ENCODE measurements around the gene ADARB1. TPM values are rescaled to one million over a fixed set of nuclear protein-coding genes. Genes with fewer than 3 reads are reported as not detected.

ADARB1 gene
- total RNA-seq, 4 donors from 2014 or later, result 12.1 to 32.4 (median 14.4) TPM

GRCh38 chr21:45135122-45135521 is 60.7 kb downstream of the ADARB1 start:
- TF ChIP-seq, protein P1, sequence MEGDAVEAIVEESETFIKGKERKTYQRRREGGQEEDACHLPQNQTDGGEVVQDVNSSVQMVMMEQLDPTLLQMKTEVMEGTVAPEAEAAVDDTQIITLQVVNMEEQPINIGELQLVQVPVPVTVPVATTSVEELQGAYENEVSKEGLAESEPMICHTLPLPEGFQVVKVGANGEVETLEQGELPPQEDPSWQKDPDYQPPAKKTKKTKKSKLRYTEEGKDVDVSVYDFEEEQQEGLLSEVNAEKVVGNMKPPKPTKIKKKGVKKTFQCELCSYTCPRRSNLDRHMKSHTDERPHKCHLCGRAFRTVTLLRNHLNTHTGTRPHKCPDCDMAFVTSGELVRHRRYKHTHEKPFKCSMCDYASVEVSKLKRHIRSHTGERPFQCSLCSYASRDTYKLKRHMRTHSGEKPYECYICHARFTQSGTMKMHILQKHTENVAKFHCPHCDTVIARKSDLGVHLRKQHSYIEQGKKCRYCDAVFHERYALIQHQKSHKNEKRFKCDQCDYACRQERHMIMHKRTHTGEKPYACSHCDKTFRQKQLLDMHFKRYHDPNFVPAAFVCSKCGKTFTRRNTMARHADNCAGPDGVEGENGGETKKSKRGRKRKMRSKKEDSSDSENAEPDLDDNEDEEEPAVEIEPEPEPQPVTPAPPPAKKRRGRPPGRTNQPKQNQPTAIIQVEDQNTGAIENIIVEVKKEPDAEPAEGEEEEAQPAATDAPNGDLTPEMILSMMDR (IDR thresholded peaks at IDR 0.05; ENCODE audit: low read depth), result no peak

DNA sequence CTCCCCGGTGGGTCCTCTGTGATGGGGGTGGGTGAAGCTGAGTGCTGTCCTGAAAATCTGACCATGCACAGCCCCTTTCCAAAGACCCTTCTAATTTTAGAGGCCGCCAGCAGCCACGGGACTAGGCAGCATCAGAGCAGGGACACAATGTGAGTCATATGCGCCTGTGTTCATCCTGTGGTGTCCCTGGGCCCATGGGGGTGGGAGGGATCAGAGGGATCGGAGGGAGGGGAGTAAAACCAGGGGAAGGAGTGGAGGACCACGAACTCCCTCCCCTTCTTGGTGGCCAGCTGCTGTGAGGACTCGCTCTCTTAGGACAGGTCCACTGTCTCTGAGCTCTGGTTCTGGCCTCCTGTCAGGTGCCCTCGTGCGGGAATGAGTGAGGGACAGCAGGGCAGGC is 61.5 kb downstream of the ADARB1 start:
- TF ChIP-seq, protein P1 (IDR thresholded peaks at IDR 0.05; ENCODE audit: low read depth), result no peak

DNA sequence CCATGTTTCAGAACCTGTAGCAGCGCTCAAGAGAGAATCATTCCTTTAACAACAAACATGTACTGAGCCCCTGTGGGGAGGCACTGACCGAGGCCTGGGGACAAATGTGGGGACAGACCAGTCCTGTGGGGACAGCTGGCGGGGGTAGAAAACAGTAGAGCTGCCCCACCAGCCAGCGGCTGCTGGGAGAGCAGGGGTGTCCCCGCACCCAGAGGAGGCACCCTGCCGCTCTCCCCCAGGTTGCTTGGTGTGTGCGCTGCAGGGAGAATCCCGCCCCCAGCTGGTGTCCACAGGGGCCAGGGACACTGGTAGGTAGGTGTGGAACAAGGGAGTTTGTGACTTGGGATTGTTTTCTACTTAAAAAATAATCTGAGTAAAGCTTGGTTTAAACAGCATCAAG is 62.1 kb downstream of the ADARB1 start:
- TF ChIP-seq, protein P1 (IDR thresholded peaks at IDR 0.05; ENCODE audit: low read depth), result no peak

GRCh38 chr21:45136927-45137611 is 62.7 kb downstream of the ADARB1 start:
- TF ChIP-seq, protein P1 (IDR thresholded peaks at IDR 0.05; ENCODE audit: low read depth), result no peak

GRCh38 chr21:45137612-45137937 is 63.2 kb downstream of the ADARB1 start:
- TF ChIP-seq, protein P1 (IDR thresholded peaks at IDR 0.05; ENCODE audit: low read depth), result no peak

- TF ChIP-seq, protein P1 (IDR thresholded peaks at IDR 0.05; ENCODE audit: low read depth), result no peak
Measured at GRCh38 chr21:45138199-45139002, 64.0 kb downstream of the ADARB1 start.

GRCh38 chr21:45139473-45139872 is 65.1 kb downstream of the ADARB1 start:
- TF ChIP-seq, protein P1 (IDR thresholded peaks at IDR 0.05; ENCODE audit: low read depth), result no peak
